Cardiac fibroblast (primary cell): ENCODE measurements around the gene LNX1.

Source experiments
- DNase-seq, 2 donors: peaks; one replicate each; pipeline versions ENCODE4 v3.0.0 to v3.0.0-alpha.2; 2010; ENCODE audit warnings: low read depth in 2 of 2
- H3K4me3 ChIP-seq, 2 donors: replicated peaks in 1 of 2; 1 replicate in 1 of 2; 2 replicates in 1 of 2; pipeline ENCODE4 v1.5.1; 2011; ENCODE audit warnings: low read depth in 2 of 2, low read length in 2 of 2, mild to moderate bottlenecking in 2 of 2, moderate library complexity in 1 of 2
- TF ChIP-seq, protein P1 (sequence below): IDR thresholded peaks from one replicate; pipeline ENCODE4 v1.5.1; 2011; ENCODE audit warnings: low read depth, mild to moderate bottlenecking, low read length, inconsistent platforms

Gene LNX1

DNA sequence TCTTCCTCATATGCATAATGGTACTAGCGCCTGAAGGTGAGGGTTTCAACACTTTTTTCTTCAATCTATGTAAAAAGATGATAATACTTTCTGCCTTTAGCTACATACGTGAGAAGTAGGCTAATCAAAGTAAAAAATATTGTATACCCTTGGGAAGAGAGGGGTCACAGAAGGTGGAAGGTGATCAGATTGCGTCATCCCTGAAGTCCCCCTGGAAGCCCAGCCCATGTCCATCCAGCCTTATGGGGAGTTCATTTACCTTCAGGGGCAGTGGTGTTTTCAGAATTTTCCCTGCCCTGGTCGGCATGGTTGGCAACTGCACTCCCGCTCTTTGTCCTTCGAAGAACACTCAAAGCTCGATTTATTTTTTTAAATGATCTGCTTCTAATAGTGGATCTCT lies 84.2 kb downstream of the LNX1 start:
- peak overlapping the region in 1 of 2 donors; percentile 45 for H3K4me3 ChIP-seq
- DNase-seq, result no peak
- TF ChIP-seq, protein P1, sequence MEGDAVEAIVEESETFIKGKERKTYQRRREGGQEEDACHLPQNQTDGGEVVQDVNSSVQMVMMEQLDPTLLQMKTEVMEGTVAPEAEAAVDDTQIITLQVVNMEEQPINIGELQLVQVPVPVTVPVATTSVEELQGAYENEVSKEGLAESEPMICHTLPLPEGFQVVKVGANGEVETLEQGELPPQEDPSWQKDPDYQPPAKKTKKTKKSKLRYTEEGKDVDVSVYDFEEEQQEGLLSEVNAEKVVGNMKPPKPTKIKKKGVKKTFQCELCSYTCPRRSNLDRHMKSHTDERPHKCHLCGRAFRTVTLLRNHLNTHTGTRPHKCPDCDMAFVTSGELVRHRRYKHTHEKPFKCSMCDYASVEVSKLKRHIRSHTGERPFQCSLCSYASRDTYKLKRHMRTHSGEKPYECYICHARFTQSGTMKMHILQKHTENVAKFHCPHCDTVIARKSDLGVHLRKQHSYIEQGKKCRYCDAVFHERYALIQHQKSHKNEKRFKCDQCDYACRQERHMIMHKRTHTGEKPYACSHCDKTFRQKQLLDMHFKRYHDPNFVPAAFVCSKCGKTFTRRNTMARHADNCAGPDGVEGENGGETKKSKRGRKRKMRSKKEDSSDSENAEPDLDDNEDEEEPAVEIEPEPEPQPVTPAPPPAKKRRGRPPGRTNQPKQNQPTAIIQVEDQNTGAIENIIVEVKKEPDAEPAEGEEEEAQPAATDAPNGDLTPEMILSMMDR, result no peak

DNA sequence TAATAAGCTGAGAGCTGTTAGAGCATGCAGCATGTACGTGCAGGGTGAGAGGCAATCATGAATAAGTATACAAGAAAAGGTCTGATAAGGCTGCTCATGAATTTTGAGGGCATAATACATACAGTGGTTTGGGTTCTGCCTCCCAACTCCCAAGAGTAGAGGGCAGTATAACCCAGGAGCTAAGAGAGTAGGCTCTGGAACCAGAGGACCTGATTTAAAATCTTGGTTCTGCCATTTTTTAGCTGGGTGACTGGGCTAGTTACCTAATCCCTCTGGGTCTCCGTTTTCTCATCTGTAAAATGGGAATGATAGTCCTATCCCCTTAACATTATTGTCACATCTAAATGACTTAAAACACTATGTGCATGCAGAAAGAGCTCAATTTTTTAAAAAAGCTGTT lies 85.3 kb downstream of the LNX1 start:
- no peak overlapping the region for H3K4me3 ChIP-seq
- peak; percentile 38 to 45 for DNase-seq

DNA sequence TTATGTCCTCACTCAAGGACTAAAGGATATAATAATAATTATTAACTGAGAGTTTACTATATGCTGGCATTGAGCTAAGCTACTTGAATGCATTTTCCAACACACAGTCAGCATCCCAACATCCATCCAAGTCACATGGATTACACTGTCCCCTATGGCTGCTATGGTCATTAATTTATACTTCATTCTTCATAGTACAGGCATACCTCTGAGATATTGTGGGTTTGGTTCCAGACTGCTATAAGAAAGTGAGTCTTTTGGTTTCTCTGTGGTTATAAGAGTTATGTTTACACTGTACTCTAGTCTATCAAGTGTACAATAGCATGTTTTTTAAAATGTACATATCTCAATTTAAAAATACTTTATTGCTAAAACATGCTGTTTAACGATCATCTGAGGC lies 89.2 kb downstream of the LNX1 start:
- H3K4me3 ChIP-seq, result no peak overlapping the region
- TF ChIP-seq, protein P1, result no peak
- no peak for DNase-seq

More for the DNA sequence above, 85.3 kb downstream of the LNX1 start:
- TF ChIP-seq, protein P1, result peak; percentile 27

DNA sequence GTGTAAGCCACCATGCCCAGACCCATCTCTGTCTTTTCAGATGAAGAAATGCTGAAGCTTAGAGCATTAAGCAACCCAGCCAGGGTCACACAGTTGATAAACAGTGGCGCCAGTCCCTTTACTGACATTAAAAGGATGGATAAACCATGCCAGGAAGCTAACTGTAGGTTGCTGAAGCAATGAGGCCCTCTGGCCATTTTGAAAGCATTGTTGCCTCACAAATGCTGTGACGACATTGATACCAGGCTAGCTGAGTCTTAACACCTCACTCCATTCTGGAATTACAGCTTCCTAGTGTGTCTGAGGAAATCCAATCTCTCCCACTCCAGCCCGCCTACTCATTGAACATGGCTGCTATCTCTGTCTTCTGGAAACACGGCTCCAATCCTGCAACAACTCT lies 89.7 kb downstream of the LNX1 start:
- TF ChIP-seq, protein P1, result no peak
- no peak for DNase-seq
- no peak overlapping the region for H3K4me3 ChIP-seq

DNA sequence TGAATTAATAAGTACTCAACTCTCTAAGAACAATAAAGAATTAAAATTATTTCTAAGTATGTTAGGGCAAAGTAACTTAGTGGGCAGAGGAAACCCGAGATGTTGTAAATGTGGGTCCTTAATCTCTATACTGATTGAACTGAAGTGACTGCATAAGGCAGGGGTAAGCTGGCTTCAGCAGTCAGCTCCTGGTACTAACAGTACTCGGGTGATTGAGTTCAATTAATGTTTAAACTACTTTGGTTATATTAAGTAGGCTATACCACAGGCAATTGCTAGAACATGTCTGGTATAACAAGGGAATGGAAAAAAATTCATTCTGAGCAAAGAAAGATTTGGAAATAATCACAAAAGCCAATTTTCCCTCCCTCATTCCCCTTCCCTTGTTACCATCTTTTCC lies 90.7 kb downstream of the LNX1 start:
- no peak for DNase-seq
- no peak overlapping the region for H3K4me3 ChIP-seq
- TF ChIP-seq, protein P1, result no peak

DNA sequence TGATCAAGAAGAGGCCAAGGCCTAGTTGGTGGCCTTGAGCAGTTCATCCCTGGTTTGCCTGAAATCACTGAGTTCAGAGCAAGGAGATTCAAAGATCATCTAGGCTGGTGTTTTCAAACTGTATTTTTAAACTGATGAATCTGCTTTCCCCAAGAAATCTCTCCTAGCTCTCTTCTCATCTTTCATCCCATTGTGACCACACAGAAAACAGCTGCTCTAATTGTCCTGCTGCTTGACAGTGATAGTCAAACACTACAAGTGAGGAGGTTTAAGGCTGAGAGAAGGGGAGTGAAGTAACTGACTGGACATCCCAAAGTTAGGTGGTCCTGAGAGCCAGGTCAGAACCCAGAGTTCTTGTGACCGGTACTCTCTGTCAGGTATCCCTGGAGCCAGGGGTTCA lies 91.5 kb downstream of the LNX1 start:
- TF ChIP-seq, protein P1, result no peak
- H3K4me3 ChIP-seq, result no peak overlapping the region
- DNase-seq, result no peak

DNA sequence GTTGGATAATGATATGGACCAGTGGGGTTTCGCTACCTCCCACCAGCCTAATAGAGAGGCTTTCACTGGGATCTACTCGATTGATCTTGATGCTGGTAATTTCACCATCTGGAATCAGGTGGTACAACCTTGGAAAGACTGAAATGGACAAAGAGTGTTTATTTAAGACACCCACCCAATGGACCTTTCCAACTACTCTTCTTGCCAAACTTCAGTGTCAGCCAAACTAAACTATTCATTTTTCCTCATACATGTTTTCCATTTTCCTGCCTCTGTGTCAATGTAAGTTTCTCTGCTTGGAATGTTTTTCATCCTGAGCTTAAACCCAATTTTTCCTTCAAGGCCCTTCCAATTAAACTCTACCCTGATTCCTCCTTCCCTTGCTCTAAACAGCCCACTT lies 92.6 kb downstream of the LNX1 start:
- TF ChIP-seq, protein P1, result no peak
- H3K4me3 ChIP-seq, result no peak overlapping the region
- no peak for DNase-seq
